Urinary bladder (tissue), 4 donors: Measurements from ENCODE around the gene TBC1D22A. TPM values are rescaled to one million over a fixed set of nuclear protein-coding genes. Genes with fewer than 3 reads are reported as not detected.
"Not testable (repeated sequence)": the region's sequence is repeated elsewhere in the genome, so short reads cannot be mapped to it uniquely, and the experiment has no call there.

Experiments used
- DNase-seq: peaks from one replicate; pipeline ENCODE4 v3.0.0-alpha.2; 2015; ENCODE audit errors: extremely low spot score
- H3K27ac ChIP-seq: one replicate; pipeline ENCODE4 v1.5.1; 2013; ENCODE audit warnings: low read depth, mild to moderate bottlenecking, moderate library complexity
- H3K36me3 ChIP-seq: one replicate; pipeline ENCODE4 v1.6.1; 2013; ENCODE audit warnings: mild to moderate bottlenecking, moderate library complexity; ENCODE audit not compliant: insufficient read depth
- H3K4me1 ChIP-seq: one replicate; pipeline ENCODE4 v1.6.1; 2013; ENCODE audit warnings: mild to moderate bottlenecking, moderate library complexity; ENCODE audit not compliant: insufficient read depth
- H3K4me3 ChIP-seq: one replicate; pipeline ENCODE4 v1.5.1; 2013; ENCODE audit warnings: low read depth, low read length
- WGBS: extraction: QIAGEN DNeasy Blood & Tissue Kit; methylation state at CpG from one replicate; pipeline ENCODE4 v1.1.7; 2013; 5-methylcytosine and 5-hydroxymethylcytosine counted together
- polyA plus RNA-seq: library from polyadenylated mRNA; stranded (reverse); fragments of 200-250 nt; gene quantifications from one replicate; pipeline ENCODE4 v1.2.3, GENCODE V29; 2013
- total RNA-seq: library from RNA; depleted of rRNA; stranded (reverse); fragments of >200 nt; gene quantifications from one replicate; pipeline ENCODE4 v1.2.3, GENCODE V29; 2014
- donor health status: healthy with polysubstance abuse.
- donor health status: healthy.

TBC1D22A gene
- total and polyA plus RNA-seq, 2 donors: 7.7 to 19.1 TPM

GRCh38 chr22:46776876-46777608, 14.6 kb downstream of the TBC1D22A start:
- Histone ChIP-seq H3K27ac (no peak overlapping the region), H3K4me3 (no peak overlapping the region), H3K4me1 (no peaks in the 10 kb centered on the region), H3K36me3 (no peaks in the 10 kb centered on the region)
- DNase-seq: no peak
- WGBS: 79% methylated on average over 18 of the region's 18 CpGs

GRCh38 chr22:46777609-46777970, 15.1 kb downstream of the TBC1D22A start:
- WGBS: 65% methylated on average over 11 of the region's 11 CpGs
- H3K4me3 ChIP-seq: no peak overlapping the region
- no peak for DNase-seq
- no peaks in the 10 kb centered on the region for H3K36me3 ChIP-seq
- no peaks in the 10 kb centered on the region for H3K4me1 ChIP-seq
- H3K27ac ChIP-seq: no peak overlapping the region

- Histone ChIP-seq H3K27ac (no peak overlapping the region), H3K36me3 (no peaks in the 10 kb centered on the region), H3K4me3 (no peak overlapping the region), H3K4me1 (no peaks in the 10 kb centered on the region)
- no peak for DNase-seq
- WGBS: 97% methylated on average over 4 of the region's 4 CpGs
Observed at GRCh38 chr22:46779023-46779422, 16.6 kb downstream of the TBC1D22A start.

- no peak for DNase-seq
- no peaks in the 10 kb centered on the region for H3K4me1 ChIP-seq
- no peak overlapping the region for H3K27ac ChIP-seq
- WGBS: 90% methylated on average over 9 of the region's 9 CpGs
- no peaks in the 10 kb centered on the region for H3K36me3 ChIP-seq
- no peak overlapping the region for H3K4me3 ChIP-seq
Observed at GRCh38 chr22:46779651-46780050, 17.2 kb downstream of the TBC1D22A start.

- H3K4me1 ChIP-seq: no peaks in the 10 kb centered on the region
- DNase-seq: no peak
- H3K36me3 ChIP-seq: no peaks in the 10 kb centered on the region
- no peak overlapping the region for H3K27ac ChIP-seq
- 87% methylated on average over 9 of the region's 9 CpGs for WGBS
- H3K4me3 ChIP-seq: no peak overlapping the region
Observed at GRCh38 chr22:46780453-46780852, 18.0 kb downstream of the TBC1D22A start.

GRCh38 chr22:46781291-46781690, 18.8 kb downstream of the TBC1D22A start:
- Histone ChIP-seq H3K4me1 (no peaks in the 10 kb centered on the region), H3K27ac (no peak overlapping the region), H3K4me3 (no peak overlapping the region), H3K36me3 (no peaks in the 10 kb centered on the region)
- no peak for DNase-seq
- 96% methylated on average over 9 of the region's 9 CpGs for WGBS

- 95% methylated on average over 10 of the region's 10 CpGs for WGBS
- H3K4me1 ChIP-seq, H3K27ac ChIP-seq, H3K4me3 ChIP-seq, H3K36me3 ChIP-seq, DNase-seq: not testable (repeated sequence)
Observed at GRCh38 chr22:46782200-46782599, 19.8 kb downstream of the TBC1D22A start.

GRCh38 chr22:46783721-46784120, 21.3 kb downstream of the TBC1D22A start:
- no peak for DNase-seq
- H3K4me1 ChIP-seq: no peaks in the 10 kb centered on the region
- WGBS: 95% methylated on average over 3 of the region's 3 CpGs
- H3K36me3 ChIP-seq: no peaks in the 10 kb centered on the region
- H3K4me3 ChIP-seq: no peak overlapping the region
- no peak overlapping the region for H3K27ac ChIP-seq

GRCh38 chr22:46788441-46789172, 26.2 kb downstream of the TBC1D22A start:
- Histone ChIP-seq H3K36me3 (no peaks in the 10 kb centered on the region), H3K4me3 (no peak overlapping the region), H3K27ac (no peak overlapping the region), H3K4me1 (no peaks in the 10 kb centered on the region)
- WGBS: 81% methylated on average over 9 of the region's 9 CpGs
- no peak for DNase-seq

GRCh38 chr22:46789992-46790391, 27.5 kb downstream of the TBC1D22A start:
- no peak overlapping the region for H3K4me3 ChIP-seq
- no peak overlapping the region for H3K27ac ChIP-seq
- H3K36me3 ChIP-seq: no peaks in the 10 kb centered on the region
- DNase-seq: no peak
- no peaks in the 10 kb centered on the region for H3K4me1 ChIP-seq
- whole genome bisulfite sequencing: 89% methylated on average over 10 of the region's 10 CpGs

- Histone ChIP-seq H3K36me3 (no peaks in the 10 kb centered on the region), H3K4me1 (no peaks in the 10 kb centered on the region), H3K4me3 (no peak overlapping the region), H3K27ac (no peak overlapping the region)
- WGBS: 55% methylated on average over 13 of the region's 13 CpGs
- DNase-seq: no peak
Observed at GRCh38 chr22:46791201-46791731, 28.8 kb downstream of the TBC1D22A start.

GRCh38 chr22:46792061-46792796, 29.8 kb downstream of the TBC1D22A start:
- Histone ChIP-seq H3K4me3 (no peak overlapping the region), H3K27ac (no peak overlapping the region), H3K4me1 (no peaks in the 10 kb centered on the region), H3K36me3 (no peaks in the 10 kb centered on the region)
- DNase-seq: no peak
- 92% methylated on average over 20 of the region's 20 CpGs for WGBS

GRCh38 chr22:46792841-46793261, 30.4 kb downstream of the TBC1D22A start:
- 88% methylated on average over 8 of the region's 8 CpGs for WGBS
- no peak for DNase-seq
- H3K36me3 ChIP-seq: no peaks in the 10 kb centered on the region
- no peaks in the 10 kb centered on the region for H3K4me1 ChIP-seq
- H3K27ac ChIP-seq: no peak overlapping the region
- no peak overlapping the region for H3K4me3 ChIP-seq
